Activated T-cell treated with anti-CD3 and anti-CD28 coated beads, Interleukin-2, amount 50 U/mL, for 1 hour (primary cell): Measurements from ENCODE around the gene APLN.

ENCODE experiments used
- DNase-seq: peaks from one replicate; pipeline ENCODE4 v3.0.0-alpha.2; 2020

APLN gene

DNA sequence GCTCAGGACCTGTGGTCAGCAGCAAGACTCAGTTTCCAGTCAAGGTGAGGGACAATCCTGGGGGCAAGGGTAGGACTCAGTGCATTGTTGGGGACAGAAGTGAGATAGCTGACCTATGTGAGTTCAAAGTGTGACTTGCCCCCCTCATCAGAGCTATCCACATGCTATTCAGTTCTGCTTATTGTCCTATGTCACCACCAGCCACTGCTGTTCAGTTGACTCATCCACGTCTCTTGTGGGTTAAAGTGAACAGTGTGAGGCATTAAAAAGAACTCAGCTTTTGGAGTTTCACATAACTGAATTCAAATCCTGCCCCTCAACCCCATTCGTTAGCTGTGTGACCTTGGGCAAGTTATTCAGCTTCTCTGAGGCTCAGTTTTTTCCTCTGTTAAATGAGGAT, 4.4 kb upstream of the APLN start:
- DNase-seq = no peak

GRCh38 chrX:129658429-129658828, 3.7 kb upstream of the APLN start:
- no peak for DNase-seq

- no peak for DNase-seq
These were observed 942 bp upstream of the APLN start for GRCh38 chrX:129655547-129656249.

GRCh38 chrX:129653971-129654651, 645 bp downstream of the APLN start:
- peak; percentile 37 for DNase-seq

GRCh38 chrX:129653181-129653970, 1.4 kb downstream of the APLN start:
- DNase-seq = no peak

- DNase-seq = no peak
These were observed 2.1 kb downstream of the APLN start for GRCh38 chrX:129652565-129653169.

DNA sequence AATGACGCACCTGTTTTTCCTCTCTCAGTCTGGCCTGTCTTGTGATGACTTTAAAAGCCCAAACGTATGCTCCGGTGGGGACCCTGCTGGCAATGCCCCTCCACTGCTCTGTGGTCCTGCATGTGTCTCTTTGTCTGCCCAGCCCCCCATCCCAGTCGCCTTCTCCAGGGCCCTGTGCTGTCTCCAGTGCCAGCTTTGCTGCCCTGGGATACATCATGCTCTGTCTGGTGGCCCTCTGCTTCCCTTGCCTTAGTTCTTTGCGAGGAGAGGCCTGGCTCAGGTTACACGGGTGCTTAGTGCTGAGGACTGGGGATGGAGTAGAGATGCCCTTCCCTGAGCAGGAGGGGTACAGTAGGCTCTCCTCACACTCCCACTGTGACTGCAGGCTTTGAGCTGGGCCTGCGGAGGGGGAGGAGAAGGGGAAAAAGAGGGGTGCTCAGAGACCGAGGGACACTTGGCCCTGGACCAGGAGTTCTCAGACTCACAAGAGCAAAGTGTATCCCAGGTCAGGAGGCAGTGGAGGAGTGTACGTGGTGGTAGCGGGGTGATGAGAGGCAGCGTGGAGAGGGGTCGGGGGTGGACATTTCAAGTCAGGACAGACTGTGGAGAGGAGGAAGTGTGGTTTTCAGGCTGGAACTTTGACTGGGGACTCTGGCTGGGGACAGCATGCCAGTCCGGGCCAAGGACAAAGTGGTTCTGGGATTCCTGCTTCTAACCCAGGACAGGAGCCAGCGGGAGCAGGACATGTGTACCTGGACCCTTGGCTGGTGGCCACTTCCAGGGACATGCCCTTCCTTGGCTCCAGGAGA, 2.8 kb downstream of the APLN start:
- DNase-seq = no peak

DNA sequence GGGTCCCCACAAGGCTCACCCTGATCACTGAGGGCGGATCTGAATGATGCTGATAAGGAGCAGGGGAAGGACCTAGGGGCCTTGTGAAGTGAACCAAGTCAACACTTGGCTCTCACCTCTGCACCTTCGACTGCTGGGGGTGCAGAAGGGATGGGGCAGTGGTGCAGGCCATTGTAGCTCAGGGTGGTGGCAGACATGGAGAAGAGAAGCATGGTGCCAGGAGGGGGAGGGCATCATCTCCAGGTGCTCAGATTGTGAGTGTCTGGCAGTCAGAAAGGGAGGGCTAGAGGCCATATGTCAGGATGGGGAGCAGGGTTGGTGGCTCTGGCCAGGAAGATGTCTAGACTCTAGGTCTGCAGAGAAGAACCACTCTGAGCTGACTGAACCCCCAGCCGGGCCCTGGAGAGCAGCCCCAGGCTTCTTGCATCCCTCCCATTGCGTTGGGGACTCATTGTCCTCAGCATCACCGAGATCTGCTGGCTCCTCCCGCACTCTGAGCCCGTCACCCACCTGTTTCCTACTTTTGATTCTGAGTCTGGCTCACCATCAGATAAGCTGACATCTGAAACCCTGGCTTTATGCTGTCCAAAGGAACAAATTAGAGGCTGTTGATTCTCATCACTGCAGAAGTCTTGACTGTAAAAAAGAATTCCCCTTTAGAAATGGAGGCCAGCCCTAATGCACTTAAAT, 3.8 kb downstream of the APLN start:
- DNase-seq = no peak

GRCh38 chrX:129650183-129650689, 4.5 kb downstream of the APLN start:
- no peak for DNase-seq

- no peak for DNase-seq
These were observed 5.2 kb downstream of the APLN start for GRCh38 chrX:129649268-129650182.

GRCh38 chrX:129648514-129649267, 6.1 kb downstream of the APLN start:
- no peak for DNase-seq

GRCh38 chrX:129647418-129648410, 7.0 kb downstream of the APLN start:
- DNase-seq = no peak

DNA sequence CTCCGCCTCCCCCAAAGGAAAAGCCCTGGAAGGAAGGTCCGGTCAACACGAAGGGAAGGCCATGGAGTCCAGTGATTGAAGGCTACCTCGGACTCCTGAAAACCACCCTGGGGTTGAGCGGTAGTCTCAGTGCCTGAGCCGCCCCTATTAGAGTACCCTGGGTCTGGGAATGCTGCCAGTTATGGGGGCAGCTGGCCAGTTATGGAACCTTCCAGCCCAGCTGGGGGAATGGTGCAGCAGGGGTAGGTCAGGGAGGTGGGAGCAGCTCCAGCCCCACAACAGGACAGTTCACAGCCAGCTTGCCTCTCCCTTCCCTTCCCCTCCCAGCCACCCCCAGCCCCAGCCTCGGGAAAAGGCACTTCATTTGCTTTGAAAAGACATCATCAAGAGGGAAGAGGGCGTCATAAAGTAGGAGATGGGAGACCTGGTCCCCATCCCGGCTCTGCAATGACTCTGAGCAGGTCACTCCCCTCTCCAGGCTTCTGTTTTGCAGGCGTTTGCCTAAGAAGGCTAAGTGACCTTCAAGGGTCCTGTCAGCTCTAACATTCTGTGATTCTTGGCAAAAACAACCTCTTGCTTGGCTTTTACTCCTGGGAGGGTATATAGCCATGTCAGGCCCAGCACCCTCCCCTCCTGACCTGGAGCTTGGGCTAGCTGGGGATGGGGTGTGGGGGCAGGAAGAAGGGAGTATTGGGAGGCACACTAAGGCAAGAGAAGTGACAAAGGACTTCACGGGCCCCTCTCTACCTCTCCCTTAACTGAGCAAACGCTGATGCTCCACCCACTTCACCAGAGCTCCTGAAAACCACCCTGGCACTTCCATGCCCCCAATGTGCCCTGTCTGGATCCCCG, 8.0 kb downstream of the APLN start:
- DNase-seq = no peak

GRCh38 chrX:129642641-129643040, 12.1 kb downstream of the APLN start:
- DNase-seq = no peak

GRCh38 chrX:129641941-129642340, 12.8 kb downstream of the APLN start:
- DNase-seq = no peak

- DNase-seq = no peak
These were observed 13.3 kb downstream of the APLN start for GRCh38 chrX:129641469-129641868.

DNA sequence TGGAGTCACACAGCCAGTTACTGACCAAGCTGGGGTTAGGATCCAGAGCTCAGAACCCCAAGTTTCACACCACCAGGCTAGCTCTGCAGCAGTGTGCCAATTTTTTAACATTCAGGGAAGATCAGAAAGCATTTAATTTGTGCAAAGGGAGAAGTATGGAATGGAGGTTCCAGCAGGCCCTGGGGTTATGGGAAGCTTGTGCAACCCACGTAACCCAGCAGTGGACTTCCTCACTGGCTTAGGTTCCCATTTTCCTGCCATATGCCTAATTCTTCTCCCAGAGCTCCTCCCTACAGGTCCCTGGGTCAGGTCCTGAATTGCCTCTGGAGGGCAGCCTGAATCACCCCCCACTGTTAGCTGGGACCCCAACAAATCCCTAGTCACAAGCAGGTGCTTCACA, 14.0 kb downstream of the APLN start:
- no peak for DNase-seq

- no peak for DNase-seq
These were observed 15.8 kb downstream of the APLN start for GRCh38 chrX:129638917-129639316.
